ENCODE data around the gene SERPINB10. TPM values are rescaled to one million over a fixed set of nuclear protein-coding genes. Genes with fewer than 3 reads are reported as not detected.

The SERPINB10 gene
- polyA plus RNA-seq, 1 experiment: 0.38 TPM

GRCh38 chr18:63882333-63883141, 25.2 kb upstream of the SERPINB10 start:
- no peaks in the 10 kb centered on the region for H3K27me3 ChIP-seq (ENCODE audit: control insufficient read depth, insufficient read depth, low read length)
- DNase-seq (ENCODE audit: low read depth): peak; percentile 70
- CTCF ChIA-PET: interaction anchor here (1.0 kb wide), 1 partner anchor 20 kb away, joined by 4 read pairs; no protein-coding TSS in a partner anchor
- TF ChIP-seq, protein P1, sequence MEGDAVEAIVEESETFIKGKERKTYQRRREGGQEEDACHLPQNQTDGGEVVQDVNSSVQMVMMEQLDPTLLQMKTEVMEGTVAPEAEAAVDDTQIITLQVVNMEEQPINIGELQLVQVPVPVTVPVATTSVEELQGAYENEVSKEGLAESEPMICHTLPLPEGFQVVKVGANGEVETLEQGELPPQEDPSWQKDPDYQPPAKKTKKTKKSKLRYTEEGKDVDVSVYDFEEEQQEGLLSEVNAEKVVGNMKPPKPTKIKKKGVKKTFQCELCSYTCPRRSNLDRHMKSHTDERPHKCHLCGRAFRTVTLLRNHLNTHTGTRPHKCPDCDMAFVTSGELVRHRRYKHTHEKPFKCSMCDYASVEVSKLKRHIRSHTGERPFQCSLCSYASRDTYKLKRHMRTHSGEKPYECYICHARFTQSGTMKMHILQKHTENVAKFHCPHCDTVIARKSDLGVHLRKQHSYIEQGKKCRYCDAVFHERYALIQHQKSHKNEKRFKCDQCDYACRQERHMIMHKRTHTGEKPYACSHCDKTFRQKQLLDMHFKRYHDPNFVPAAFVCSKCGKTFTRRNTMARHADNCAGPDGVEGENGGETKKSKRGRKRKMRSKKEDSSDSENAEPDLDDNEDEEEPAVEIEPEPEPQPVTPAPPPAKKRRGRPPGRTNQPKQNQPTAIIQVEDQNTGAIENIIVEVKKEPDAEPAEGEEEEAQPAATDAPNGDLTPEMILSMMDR (IDR thresholded peaks at IDR 0.05; ENCODE audit: insufficient read depth, low read depth, low read length): no peak
- H3K4me3 ChIP-seq (ENCODE audit: low read depth, low read length): no peak overlapping the region
- POLR2A ChIA-PET: no interaction called here
- no peaks in the 10 kb centered on the region for H3K36me3 ChIP-seq (ENCODE audit: control insufficient read depth, insufficient read depth, low read length)

GRCh38 chr18:63883617-63884016, 24.1 kb upstream of the SERPINB10 start:
- Histone ChIP-seq H3K4me3 (ENCODE audit: low read depth, low read length) (no peak overlapping the region), H3K27me3 (ENCODE audit: control insufficient read depth, insufficient read depth, low read length) (no peaks in the 10 kb centered on the region), H3K36me3 (ENCODE audit: control insufficient read depth, insufficient read depth, low read length) (no peaks in the 10 kb centered on the region)
- TF ChIP-seq, protein P1 (IDR thresholded peaks at IDR 0.05; ENCODE audit: insufficient read depth, low read depth, low read length): no peak
- CTCF ChIA-PET: no interaction called here
- DNase-seq (ENCODE audit: low read depth): no peak
- POLR2A ChIA-PET: no interaction called here

DNA sequence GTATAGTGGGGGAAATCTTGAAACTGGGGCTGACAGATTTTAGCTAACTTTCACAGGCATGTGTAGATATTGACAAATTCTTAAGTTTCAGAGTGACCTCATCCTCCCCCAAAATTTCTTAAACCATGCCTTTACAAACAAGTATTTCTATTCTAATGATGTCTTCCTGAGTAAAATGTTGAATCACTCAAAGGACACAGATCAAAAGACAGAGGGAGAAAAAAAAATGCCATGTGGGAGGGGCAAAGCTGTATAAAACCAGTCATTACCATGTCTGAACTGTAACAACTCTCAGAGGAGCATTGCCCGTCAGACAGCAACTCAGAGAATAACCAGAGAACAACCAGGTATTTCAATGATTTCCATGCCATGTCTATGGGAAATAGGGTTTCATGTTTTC, 20.3 kb upstream of the SERPINB10 start, which contains the start of gene SERPINB2:
Gene SERPINB2 (plus strand): TSS at position 282 of the 400 bp plus-strand sequence. CDS start 3,740 bp downstream, outside the sequence.
- TF ChIP-seq, protein P1 (IDR thresholded peaks at IDR 0.05; ENCODE audit: insufficient read depth, low read depth, low read length): no peak
- Histone ChIP-seq H3K27me3 (ENCODE audit: control insufficient read depth, insufficient read depth, low read length) (no peaks in the 10 kb centered on the region), H3K36me3 (ENCODE audit: control insufficient read depth, insufficient read depth, low read length) (no peaks in the 10 kb centered on the region), H3K4me3 (ENCODE audit: low read depth, low read length) (no peak within 1 kb of the TSS)
- no peak for DNase-seq (ENCODE audit: low read depth)
- ChIA-PET POLR2A (no interaction called here), CTCF (interaction anchor here (0.6 to 1.4 kb wide), 2 partner anchors 21 to 476 kb away, joined by 3 read pairs; no protein-coding TSS in a partner anchor)

DNA sequence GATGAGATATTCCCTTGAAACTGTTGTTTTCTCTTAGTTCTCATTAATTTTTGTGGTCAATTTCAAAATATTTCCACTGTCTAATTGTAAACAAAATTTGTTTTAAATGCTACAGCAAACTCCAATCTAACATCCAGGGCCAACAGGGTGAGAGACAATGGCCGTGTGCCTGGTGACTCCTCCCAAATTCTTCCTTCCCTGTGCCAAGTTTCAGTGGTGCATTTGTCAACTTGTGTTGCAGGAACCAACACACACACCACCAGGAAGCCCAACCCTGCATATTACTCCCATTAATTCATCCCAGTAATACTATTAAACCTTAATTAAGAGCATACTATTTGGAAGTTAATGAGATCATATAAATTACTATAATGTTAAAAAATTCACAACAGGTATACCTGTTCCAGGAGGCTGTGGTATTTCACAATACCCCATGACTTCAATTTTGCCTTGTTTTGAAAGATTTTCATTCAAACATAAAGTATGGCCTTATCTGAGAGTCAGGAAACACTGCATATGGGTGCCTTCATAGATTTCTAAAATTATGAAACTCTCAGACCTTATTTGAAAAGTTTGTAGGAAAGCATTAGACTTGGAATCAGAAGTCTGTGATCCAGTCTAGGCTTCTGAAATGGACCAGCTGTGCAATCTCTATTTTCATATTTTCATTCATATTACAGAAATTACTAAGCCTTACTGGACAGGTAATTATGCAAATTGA, 19.1 kb upstream of the SERPINB10 start:
- CTCF ChIA-PET: interaction anchor here (1.4 to 2.3 kb wide), 2 partner anchors 20 to 47 kb away, joined by 3 to 11 read pairs; no protein-coding TSS in a partner anchor
- Histone ChIP-seq H3K4me3 (ENCODE audit: low read depth, low read length) (no peak overlapping the region), H3K27me3 (ENCODE audit: control insufficient read depth, insufficient read depth, low read length) (no peaks in the 10 kb centered on the region), H3K36me3 (ENCODE audit: control insufficient read depth, insufficient read depth, low read length) (no peaks in the 10 kb centered on the region)
- POLR2A ChIA-PET: interaction anchor here (0.7 kb wide), 1 partner anchor 97 kb away, joined by 3 read pairs; no protein-coding TSS in a partner anchor
- DNase-seq (ENCODE audit: low read depth): no peak
- TF ChIP-seq, protein P1 (IDR thresholded peaks at IDR 0.05; ENCODE audit: insufficient read depth, low read depth, low read length): no peak

DNA sequence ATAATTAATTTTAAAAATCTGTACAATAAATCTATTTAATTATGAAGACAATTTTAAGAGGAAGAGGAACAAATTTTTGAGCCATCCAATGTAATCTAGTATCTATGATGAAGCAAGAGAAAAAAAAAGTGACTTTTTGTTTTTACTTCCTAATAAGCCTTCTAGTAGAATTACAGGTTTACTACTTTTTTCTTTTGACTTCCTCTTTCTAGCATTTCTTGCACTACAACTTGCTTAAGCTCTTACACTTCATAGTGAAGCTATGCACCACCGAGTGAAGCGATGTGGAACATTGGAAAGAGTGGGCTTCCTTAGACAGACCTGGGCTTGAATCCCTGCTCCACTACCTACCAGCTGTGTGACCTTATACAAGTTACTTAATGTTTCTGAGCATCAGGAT, 18.1 kb upstream of the SERPINB10 start:
- 0 out of 2 replicates have a peak, but pooled peaks cover 1% of the 10 kb centered on the region for H3K27me3 ChIP-seq (ENCODE audit: control insufficient read depth, insufficient read depth, low read length)
- POLR2A ChIA-PET: interaction anchor here (0.7 kb wide), 1 partner anchor 96 kb away, joined by 3 read pairs; no protein-coding TSS in a partner anchor

More for the DNA sequence above, 18.1 kb upstream of the SERPINB10 start:
- Histone ChIP-seq H3K36me3 (ENCODE audit: control insufficient read depth, insufficient read depth, low read length) (no peaks in the 10 kb centered on the region), H3K4me3 (ENCODE audit: low read depth, low read length) (no peak overlapping the region)
- CTCF ChIA-PET: interaction anchor here (0.7 to 2.3 kb wide), 5 partner anchors 10 to 1566 kb away, joined by 3 to 11 read pairs (median 3); no protein-coding TSS in a partner anchor
- no peak for DNase-seq (ENCODE audit: low read depth)
- TF ChIP-seq, protein P1 (IDR thresholded peaks at IDR 0.05; ENCODE audit: insufficient read depth, low read depth, low read length): no peak

Measured in BJ (cell line).